ENCODE data around the gene SCAP.
A peak's percentile ranks its signal among the peaks of the same experiment; 100 is the strongest.
"Not testable (repeated sequence)": the region's sequence is repeated elsewhere in the genome, so short reads cannot be mapped to it uniquely, and the experiment has no call there.

Gene SCAP

DNA sequence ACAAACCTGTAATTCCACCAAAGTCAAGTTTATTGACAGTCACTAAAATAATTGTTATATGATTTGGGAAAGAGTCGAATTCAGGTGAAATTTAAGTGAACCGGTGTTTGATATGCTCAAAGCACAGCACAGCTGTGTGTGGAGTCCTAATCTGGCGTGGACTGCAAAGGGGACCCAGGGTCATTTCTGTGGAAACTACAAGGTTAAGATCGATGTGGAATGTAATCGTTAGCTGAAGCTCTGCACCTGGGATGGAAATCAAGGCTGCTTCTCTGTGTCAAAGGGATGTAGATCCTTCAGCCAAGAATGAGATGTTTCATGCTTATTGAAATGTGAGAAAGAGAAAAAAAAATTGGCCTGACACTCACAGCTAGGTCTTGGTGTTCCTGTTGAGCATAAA, 39.4 kb upstream of the SCAP start:
- no peak for DNase-seq (ENCODE audit: low read depth)
- no peak overlapping the region for H3K4me3 ChIP-seq (ENCODE audit: low read length)
- TF ChIP-seq, protein P1, sequence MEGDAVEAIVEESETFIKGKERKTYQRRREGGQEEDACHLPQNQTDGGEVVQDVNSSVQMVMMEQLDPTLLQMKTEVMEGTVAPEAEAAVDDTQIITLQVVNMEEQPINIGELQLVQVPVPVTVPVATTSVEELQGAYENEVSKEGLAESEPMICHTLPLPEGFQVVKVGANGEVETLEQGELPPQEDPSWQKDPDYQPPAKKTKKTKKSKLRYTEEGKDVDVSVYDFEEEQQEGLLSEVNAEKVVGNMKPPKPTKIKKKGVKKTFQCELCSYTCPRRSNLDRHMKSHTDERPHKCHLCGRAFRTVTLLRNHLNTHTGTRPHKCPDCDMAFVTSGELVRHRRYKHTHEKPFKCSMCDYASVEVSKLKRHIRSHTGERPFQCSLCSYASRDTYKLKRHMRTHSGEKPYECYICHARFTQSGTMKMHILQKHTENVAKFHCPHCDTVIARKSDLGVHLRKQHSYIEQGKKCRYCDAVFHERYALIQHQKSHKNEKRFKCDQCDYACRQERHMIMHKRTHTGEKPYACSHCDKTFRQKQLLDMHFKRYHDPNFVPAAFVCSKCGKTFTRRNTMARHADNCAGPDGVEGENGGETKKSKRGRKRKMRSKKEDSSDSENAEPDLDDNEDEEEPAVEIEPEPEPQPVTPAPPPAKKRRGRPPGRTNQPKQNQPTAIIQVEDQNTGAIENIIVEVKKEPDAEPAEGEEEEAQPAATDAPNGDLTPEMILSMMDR (IDR thresholded peaks at IDR 0.05; ENCODE audit: insufficient read depth, low read depth, low read length, missing control alignments), result no peak

GRCh38 chr3:47513125-47513929, 37.6 kb upstream of the SCAP start, which contains the start of gene ELP6:
ELP6 (minus strand) TSS chr3:47513712; CDS start chr3:47513590, 122 bp downstream.
- DNase-seq (ENCODE audit: low read depth), result peak; percentile 96
- TF ChIP-seq, protein P1 (IDR thresholded peaks at IDR 0.05; ENCODE audit: insufficient read depth, low read depth, low read length, missing control alignments), result peak; percentile 45
- peak within 1 kb of the TSS; percentile 80 for H3K4me3 ChIP-seq (ENCODE audit: low read length)

DNA sequence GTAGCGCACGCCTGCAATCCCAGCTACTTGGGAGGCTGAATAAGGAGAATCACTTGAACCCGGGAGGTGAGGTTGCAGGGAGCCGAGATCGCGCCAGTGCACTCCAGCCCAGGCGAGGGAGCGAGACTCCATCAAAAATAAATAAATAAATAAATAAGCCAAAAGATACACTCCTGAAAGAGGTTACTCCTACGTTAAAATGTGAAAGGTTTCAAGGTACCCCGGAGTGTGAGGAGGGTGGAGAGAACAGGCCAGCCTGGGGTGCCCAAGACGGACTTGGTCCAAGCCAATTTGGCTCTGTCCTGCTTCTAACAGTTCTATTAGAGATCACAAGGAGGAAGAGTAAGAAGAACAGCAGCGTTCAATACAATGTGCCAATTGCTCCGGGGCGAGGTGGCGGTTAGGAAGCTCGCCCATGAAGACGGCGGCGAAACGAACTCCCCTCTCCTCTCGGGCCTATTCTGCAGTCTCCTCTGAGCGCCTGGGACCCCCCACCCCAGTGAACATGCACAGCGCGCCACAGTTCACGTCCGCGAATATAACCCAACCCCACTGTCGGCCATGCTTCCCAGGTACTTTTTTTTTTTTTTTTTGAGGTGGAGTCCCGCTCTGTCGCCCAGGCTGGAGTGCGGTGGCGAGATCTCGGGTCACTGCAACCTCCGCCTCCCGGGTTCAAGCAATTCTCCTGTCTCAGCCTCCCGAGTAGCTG, 36.8 kb upstream of the SCAP start:
- TF ChIP-seq, protein P1 (IDR thresholded peaks at IDR 0.05; ENCODE audit: insufficient read depth, low read depth, low read length, missing control alignments), result no peak
- peak overlapping the region; percentile 80 for H3K4me3 ChIP-seq (ENCODE audit: low read length)
- peak; percentile 27 for DNase-seq (ENCODE audit: low read depth)

GRCh38 chr3:47505267-47505666, 29.5 kb upstream of the SCAP start:
- H3K4me3 ChIP-seq (ENCODE audit: low read length); DNase-seq (ENCODE audit: low read depth): not testable (repeated sequence)

- TF ChIP-seq, protein P1 (IDR thresholded peaks at IDR 0.05; ENCODE audit: insufficient read depth, low read depth, low read length, missing control alignments), result no peak
- H3K4me3 ChIP-seq (ENCODE audit: low read length), result no peak overlapping the region
- no peak for DNase-seq (ENCODE audit: low read depth)
Observed at GRCh38 chr3:47504113-47504512, 28.4 kb upstream of the SCAP start.

- DNase-seq (ENCODE audit: low read depth), result no peak
- H3K4me3 ChIP-seq (ENCODE audit: low read length), result no peak overlapping the region
- TF ChIP-seq, protein P1 (IDR thresholded peaks at IDR 0.05; ENCODE audit: insufficient read depth, low read depth, low read length, missing control alignments), result no peak
Observed at GRCh38 chr3:47503033-47503432, 27.3 kb upstream of the SCAP start.

DNA sequence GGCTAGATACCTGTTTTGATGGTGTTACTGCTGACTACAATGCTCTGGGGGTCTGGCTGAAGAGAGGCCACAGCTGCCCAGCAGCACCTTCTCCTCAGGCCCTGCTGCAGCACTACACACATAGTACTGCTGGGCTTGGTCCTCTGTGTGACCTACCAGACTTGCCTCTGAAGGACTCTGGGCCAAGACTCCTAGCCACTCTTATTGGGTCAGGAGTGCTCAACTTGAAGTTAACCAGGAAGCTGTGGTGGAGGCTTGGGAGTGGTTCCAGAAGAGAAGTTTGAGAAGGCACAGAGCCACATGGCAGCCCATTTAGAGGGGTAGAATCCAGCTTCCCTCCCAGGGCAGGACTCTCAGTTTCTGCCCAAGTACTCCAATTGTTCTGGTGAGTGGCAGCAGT, 21.2 kb upstream of the SCAP start:
- no peak for DNase-seq (ENCODE audit: low read depth)
- H3K4me3 ChIP-seq (ENCODE audit: low read length), result no peak overlapping the region
- TF ChIP-seq, protein P1 (IDR thresholded peaks at IDR 0.05; ENCODE audit: insufficient read depth, low read depth, low read length, missing control alignments), result no peak
